Measurements from ENCODE around the gene CHCHD3.

The CHCHD3 gene

DNA sequence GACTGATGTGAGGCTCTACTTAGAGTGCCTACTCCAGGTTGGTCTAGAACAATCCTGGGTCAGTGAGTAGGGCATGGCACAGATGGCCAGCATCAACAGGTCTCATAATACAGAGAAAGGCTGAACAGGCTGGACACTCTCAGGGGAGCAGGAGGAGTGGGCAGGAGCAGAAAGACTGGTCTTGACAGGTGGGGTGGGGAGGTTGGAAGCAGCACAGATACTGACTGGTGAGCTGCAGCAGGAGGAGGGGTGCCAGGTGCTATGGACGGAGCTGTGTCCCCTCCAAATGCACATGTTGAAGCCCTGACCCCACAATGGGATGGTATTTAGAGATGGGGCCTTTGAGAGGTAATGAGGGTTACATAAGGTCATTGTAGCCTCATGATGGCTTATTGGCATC is 315.2 kb downstream of the CHCHD3 start:
- DNase-seq (ENCODE audit: low read depth), result no peak
- H3K4me3 ChIP-seq (ENCODE audit: low read depth, low read length), result no peak overlapping the region
- TF ChIP-seq, protein P1, sequence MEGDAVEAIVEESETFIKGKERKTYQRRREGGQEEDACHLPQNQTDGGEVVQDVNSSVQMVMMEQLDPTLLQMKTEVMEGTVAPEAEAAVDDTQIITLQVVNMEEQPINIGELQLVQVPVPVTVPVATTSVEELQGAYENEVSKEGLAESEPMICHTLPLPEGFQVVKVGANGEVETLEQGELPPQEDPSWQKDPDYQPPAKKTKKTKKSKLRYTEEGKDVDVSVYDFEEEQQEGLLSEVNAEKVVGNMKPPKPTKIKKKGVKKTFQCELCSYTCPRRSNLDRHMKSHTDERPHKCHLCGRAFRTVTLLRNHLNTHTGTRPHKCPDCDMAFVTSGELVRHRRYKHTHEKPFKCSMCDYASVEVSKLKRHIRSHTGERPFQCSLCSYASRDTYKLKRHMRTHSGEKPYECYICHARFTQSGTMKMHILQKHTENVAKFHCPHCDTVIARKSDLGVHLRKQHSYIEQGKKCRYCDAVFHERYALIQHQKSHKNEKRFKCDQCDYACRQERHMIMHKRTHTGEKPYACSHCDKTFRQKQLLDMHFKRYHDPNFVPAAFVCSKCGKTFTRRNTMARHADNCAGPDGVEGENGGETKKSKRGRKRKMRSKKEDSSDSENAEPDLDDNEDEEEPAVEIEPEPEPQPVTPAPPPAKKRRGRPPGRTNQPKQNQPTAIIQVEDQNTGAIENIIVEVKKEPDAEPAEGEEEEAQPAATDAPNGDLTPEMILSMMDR (conservative IDR thresholded peaks at IDR 0.05; ENCODE audit: low read depth, low read length), result no peak

DNA sequence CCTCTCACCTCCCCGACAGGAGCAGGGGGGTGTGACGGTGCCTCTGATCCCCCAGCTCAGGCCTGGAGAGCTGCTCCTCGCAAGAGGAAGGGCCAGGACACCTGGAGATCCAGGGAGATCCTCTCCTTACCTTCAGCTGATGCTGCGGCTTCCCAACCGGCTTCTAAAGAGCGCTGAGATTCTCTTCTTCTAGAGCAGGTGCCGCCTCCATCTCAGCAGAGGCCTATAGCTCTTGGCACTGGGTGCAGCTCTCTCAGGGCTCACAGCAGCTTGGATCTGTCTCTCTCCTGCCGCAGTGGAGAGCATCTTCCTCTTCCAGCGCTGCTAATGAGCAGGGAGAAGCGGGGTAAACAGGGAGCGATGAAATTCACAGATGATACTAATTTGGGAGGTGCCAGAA is 316.0 kb downstream of the CHCHD3 start:
- no peak for DNase-seq (ENCODE audit: low read depth)
- no peak overlapping the region for H3K4me3 ChIP-seq (ENCODE audit: low read depth, low read length)
- TF ChIP-seq, protein P1 (conservative IDR thresholded peaks at IDR 0.05; ENCODE audit: low read depth, low read length), result no peak

DNA sequence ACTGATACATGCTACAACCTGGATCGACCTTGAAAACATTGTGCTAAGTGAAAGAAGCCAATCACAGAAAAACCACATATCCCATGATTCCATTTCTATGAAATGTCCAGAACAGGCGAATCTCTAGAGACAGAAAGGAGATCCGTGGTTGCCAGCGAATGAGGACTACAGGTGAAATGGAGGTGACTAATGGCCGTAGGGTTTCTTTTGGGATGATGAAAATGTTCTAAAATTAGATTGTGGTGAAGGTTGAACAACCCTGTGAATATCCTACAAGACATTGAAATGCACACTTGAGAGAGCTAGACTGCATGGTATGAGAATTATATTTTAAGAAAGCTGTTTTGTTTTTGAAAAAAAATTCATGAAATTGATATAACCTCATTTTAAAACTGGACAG is 317.1 kb downstream of the CHCHD3 start:
- no peak overlapping the region for H3K4me3 ChIP-seq (ENCODE audit: low read depth, low read length)
- TF ChIP-seq, protein P1 (conservative IDR thresholded peaks at IDR 0.05; ENCODE audit: low read depth, low read length), result no peak
- DNase-seq (ENCODE audit: low read depth), result no peak

DNA sequence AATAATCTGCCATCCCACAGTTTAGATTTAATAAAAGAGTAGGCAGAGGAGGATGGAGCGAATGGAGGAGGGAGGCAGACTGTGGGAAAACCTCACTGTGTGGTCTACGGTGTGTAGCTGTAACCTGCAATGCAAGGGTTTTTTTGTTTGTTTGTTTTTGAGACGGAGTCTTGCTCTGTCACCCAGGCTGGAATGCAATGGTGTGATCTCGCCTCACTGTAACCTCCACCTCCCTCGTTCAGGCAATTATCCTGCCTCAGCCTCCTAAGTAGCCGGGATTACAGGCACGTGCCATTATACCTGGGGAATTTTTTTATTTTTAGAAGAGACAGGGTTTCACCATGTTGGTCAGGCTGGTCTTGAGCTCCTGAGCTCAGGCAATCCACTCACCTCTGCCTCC is 321.0 kb downstream of the CHCHD3 start:
- DNase-seq (ENCODE audit: low read depth), result no peak
- H3K4me3 ChIP-seq (ENCODE audit: low read depth, low read length), result no peak overlapping the region
- TF ChIP-seq, protein P1 (conservative IDR thresholded peaks at IDR 0.05; ENCODE audit: low read depth, low read length), result no peak

DNA sequence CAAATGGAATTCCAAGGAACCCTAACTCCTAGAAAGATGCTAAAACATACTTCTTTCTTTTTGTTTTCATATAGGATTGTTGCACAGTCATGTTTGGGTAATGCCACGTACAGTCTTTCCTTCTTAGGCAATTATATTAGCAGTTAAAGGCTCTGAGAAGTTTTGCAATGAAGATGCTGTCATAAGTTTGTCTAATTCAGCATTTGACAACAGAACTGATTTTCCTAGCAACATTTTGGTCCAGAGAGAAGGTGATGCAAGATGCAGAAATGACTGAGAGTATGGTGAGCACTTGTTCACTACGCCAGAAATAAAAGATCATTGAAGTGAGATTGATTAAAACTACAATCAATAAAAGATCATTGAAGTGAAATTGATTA is 321.7 kb downstream of the CHCHD3 start:
- H3K4me3 ChIP-seq (ENCODE audit: low read depth, low read length), result no peak overlapping the region
- TF ChIP-seq, protein P1 (conservative IDR thresholded peaks at IDR 0.05; ENCODE audit: low read depth, low read length), result no peak
- DNase-seq (ENCODE audit: low read depth), result no peak

DNA sequence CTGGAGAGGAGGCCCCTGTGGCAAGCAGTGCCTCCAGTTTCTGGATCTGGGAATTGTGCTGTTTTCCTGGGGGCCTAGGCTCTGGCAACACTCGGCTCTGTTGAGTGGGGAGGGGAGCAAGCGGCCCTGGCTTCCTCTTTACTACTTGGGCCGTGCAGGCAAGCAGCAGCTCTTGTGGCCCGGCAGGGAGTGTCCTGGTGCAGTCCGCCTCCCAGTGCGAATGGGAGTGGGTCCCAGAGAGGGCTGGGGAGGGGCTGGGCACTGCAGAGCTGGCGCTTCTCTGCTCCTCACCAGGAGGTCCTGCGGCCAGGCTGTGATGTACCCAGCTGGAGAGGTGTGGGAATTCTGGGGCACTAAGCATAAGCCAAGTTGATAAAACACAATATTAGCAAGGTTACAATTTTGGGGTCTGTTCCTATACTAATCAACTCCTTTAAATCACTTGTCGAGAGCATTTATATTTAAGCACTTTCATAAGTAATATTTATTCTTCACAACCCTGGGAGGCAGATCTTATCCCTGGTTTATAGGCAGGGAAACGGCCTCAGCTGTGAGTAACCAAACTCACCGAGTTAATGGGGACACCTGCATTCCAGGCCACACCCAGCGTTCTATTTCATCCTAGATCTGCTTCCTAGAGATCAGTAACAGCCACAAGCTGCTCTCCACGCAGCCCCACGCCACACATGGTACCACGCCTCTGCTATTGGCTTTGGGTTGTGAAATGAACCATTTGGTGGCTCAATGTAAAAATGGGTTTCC is 322.2 kb downstream of the CHCHD3 start:
- DNase-seq (ENCODE audit: low read depth), result no peak
- H3K4me3 ChIP-seq (ENCODE audit: low read depth, low read length), result no peak overlapping the region
- TF ChIP-seq, protein P1 (conservative IDR thresholded peaks at IDR 0.05; ENCODE audit: low read depth, low read length), result no peak

DNA sequence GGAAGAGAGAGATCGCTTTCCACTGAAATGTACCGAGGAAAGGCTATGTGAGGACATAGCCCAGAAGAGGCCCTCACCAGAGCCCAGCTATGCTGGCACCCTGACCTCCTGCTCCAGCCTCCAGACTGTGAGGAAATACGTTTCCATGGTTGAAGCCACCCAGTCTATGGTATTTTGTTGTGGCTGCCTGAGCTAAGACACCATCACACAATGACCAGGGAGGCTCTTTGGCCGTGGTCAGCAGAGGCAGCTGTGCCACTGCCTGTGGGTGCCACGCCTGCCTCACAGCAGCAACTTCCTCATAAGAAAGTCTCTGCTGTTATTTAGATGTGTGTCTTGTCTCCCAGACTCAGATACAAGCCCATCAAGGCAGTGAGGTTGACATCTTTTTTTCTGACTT is 322.9 kb downstream of the CHCHD3 start:
- DNase-seq (ENCODE audit: low read depth), result no peak
- TF ChIP-seq, protein P1 (conservative IDR thresholded peaks at IDR 0.05; ENCODE audit: low read depth, low read length), result no peak
- no peak overlapping the region for H3K4me3 ChIP-seq (ENCODE audit: low read depth, low read length)
